Measurements from ENCODE around the gene PARP1. TPM values are rescaled to one million over a fixed set of nuclear protein-coding genes. Genes with fewer than 3 reads are reported as not detected.

Gene PARP1
- total and polyA plus RNA-seq, 12 donors: 15.3 to 150 (median 70.6) TPM

GRCh38 chr1:226425431-226426031, 17.6 kb upstream of the PARP1 start:
- TF ChIP-seq CTCF (IDR thresholded peaks at IDR 0.05) (no peak), POLR2A (IDR thresholded peaks at IDR 0.05) (no peak)
- Histone ChIP-seq H3K9me3 (replicated peaks in 1 of 3) (no peaks in the 10 kb centered on the region), H3K36me3 (replicated peaks in 1 of 2) (no peaks in the 10 kb centered on the region), H3K27me3 (no peaks in the 10 kb centered on the region), H3K27ac (no peak overlapping the region), H3K4me3 (no peak overlapping the region), H3K4me1 (replicated peaks in 1 of 2) (no peaks in the 10 kb centered on the region)
- WGBS, 4 donors: 56 to 69% (median 59%) methylated on average over 22 to 24 of the region's 24 CpGs
- intact Hi-C loops (cut with DNase I): loop anchor here (5.0 to 10.0 kb wide), 2 partner anchors 179 to 182 kb away; no protein-coding TSS in a partner anchor
- DNase-seq: no peak

- Histone ChIP-seq H3K9me3 (replicated peaks in 1 of 3) (no peaks in the 10 kb centered on the region), H3K36me3 (replicated peaks in 1 of 2) (no peaks in the 10 kb centered on the region), H3K4me1 (replicated peaks in 1 of 2) (no peaks in the 10 kb centered on the region), H3K4me3 (no peak overlapping the region), H3K27me3 (no peaks in the 10 kb centered on the region), H3K27ac (no peak overlapping the region)
- no peak for TF ChIP-seq POLR2A (IDR thresholded peaks at IDR 0.05)
- no peak for TF ChIP-seq CTCF (IDR thresholded peaks at IDR 0.05)
- intact Hi-C loops (cut with DNase I): loop anchor here (5.0 to 10.0 kb wide), 2 partner anchors 180 to 182 kb away; no protein-coding TSS in a partner anchor
- 32 to 42% (median 41%) methylated on average over 2 of the region's 2 CpGs for WGBS, 4 donors
- DNase-seq: no peak
Measured at GRCh38 chr1:226425004-226425378, 17.1 kb upstream of the PARP1 start.

GRCh38 chr1:226424221-226425003, 16.5 kb upstream of the PARP1 start:
- Histone ChIP-seq H3K4me1 (replicated peaks in 1 of 2) (no peaks in the 10 kb centered on the region), H3K27ac (no peak overlapping the region), H3K4me3 (no peak overlapping the region), H3K36me3 (replicated peaks in 1 of 2) (no peaks in the 10 kb centered on the region), H3K27me3 (no peaks in the 10 kb centered on the region), H3K9me3 (replicated peaks in 1 of 3) (no peaks in the 10 kb centered on the region)
- intact Hi-C loops (cut with DNase I): loop anchor here (5.0 to 10.0 kb wide), 2 partner anchors 180 to 183 kb away; no protein-coding TSS in a partner anchor
- 58 to 66% (median 61%) methylated on average over 8 of the region's 8 CpGs for WGBS, 4 donors
- DNase-seq: no peak
- TF ChIP-seq CTCF (IDR thresholded peaks at IDR 0.05) (peak; percentile 37 to 69 (median 62)), POLR2A (IDR thresholded peaks at IDR 0.05) (no peak)

GRCh38 chr1:226422478-226422877, 14.6 kb upstream of the PARP1 start:
- DNase-seq: no peak
- Histone ChIP-seq H3K36me3 (replicated peaks in 1 of 2) (no peaks in the 10 kb centered on the region), H3K27ac (no peak overlapping the region), H3K9me3 (replicated peaks in 1 of 3) (no peaks in the 10 kb centered on the region), H3K27me3 (no peaks in the 10 kb centered on the region), H3K4me1 (replicated peaks in 1 of 2) (no peaks in the 10 kb centered on the region), H3K4me3 (no peak overlapping the region)
- 81 to 95% (median 92%) methylated on average over 6 of the region's 6 CpGs for WGBS, 4 donors
- TF ChIP-seq POLR2A (IDR thresholded peaks at IDR 0.05) (no peak), CTCF (IDR thresholded peaks at IDR 0.05) (no peak)
- intact Hi-C loops (cut with DNase I): loop anchor here in 1 of 2 donors (10.0 kb wide), 1 partner anchor 182 kb away; no protein-coding TSS in a partner anchor
